Gastrocnemius medialis (tissue), 4 donors: Measurements from ENCODE around the gene SGTA. TPM values are rescaled to one million over a fixed set of nuclear protein-coding genes. Genes with fewer than 3 reads are reported as not detected.

Experiments used
- ATAC-seq, 2 donors: fragments of 150-250 bp; one replicate each; pipeline ENCODE4 v1.9.1; 2016
- DNase-seq, 2 donors: peaks; one replicate each; pipeline ENCODE4 v3.0.0-alpha.2; 2019
- H3K27ac ChIP-seq, 4 donors: fragments of 200-600 bp; sonication (generic); 1 replicate in 1 of 4; 2 replicates in 3 of 4; pipeline ENCODE4 v1.5.1; 2016 to 2018; ENCODE audit warnings: mild to moderate bottlenecking in 2 of 4, moderate library complexity in 1 of 4
- H3K27me3 ChIP-seq, 3 donors: fragments of 200-600 bp; sonication (generic) in 2 of 3; 1 replicate in 1 of 3; 2 replicates in 2 of 3; pipeline versions ENCODE4 v1.5.1 to v1.6.0; 2016 to 2019; ENCODE audit warnings: mild to moderate bottlenecking in 1 of 3, moderate library complexity in 1 of 3
- H3K36me3 ChIP-seq, 2 donors: fragments of 200-600 bp; sonication (generic) in 1 of 2; one replicate each; pipeline ENCODE4 v1.5.1; 2017 to 2018
- H3K4me1 ChIP-seq, 2 donors: fragments of 200-600 bp; sonication (generic) in 1 of 2; one replicate each; pipeline ENCODE4 v1.5.1; 2016 to 2017; ENCODE audit warnings: mild to moderate bottlenecking in 2 of 2
- H3K4me3 ChIP-seq, 4 donors: fragments of 200-600 bp; sonication (generic) in 3 of 4; 1 replicate in 1 of 4; 2 replicates in 3 of 4; pipeline ENCODE4 v1.5.1; 2016 to 2019; ENCODE audit warnings: mild to moderate bottlenecking in 2 of 4
- H3K9me3 ChIP-seq, 3 donors: fragments of 200-600 bp; sonication (generic) in 2 of 3; 1 replicate in 1 of 3; 2 replicates in 2 of 3; pipeline ENCODE4 v1.5.1; 2016 to 2019
- CTCF ChIP-seq, 5 experiments: fragments of 450-650 bp in 3 of 5; fragments of 200-600 bp in 2 of 5; sonication (generic) in 2 of 5; IDR thresholded peaks in 4 of 5; conservative IDR thresholded peaks in 1 of 5; 1 replicate in 4 of 5; 2 replicates in 1 of 5; pipeline ENCODE4 v1.5.1; 2016 to 2019; ENCODE audit warnings: antibody characterized with exemption in 5 of 5, mild to moderate bottlenecking in 3 of 5, moderate library complexity in 3 of 5
- POLR2A ChIP-seq, 2 donors: fragments of 450-650 bp; IDR thresholded peaks; one replicate each; pipeline ENCODE4 v1.6.1; 2017; ENCODE audit warnings: antibody characterized with exemption in 2 of 2, mild to moderate bottlenecking in 2 of 2, moderate library complexity in 2 of 2
- in situ Hi-C, 4 donors: fragments of 200-750 bp; cut with MboI; loops; one replicate each; pipeline versions ENCODE4 v1.15.0 to v1.8.0; 2017; ENCODE audit warnings: low sequenced_read_pairs in 4 of 4
- intact Hi-C: fragments of 100-400 bp; cut with DNase I; formaldehyde crosslinking; loops from one replicate; pipeline ENCODE4 v1.15.1; 2023; ENCODE audit warnings: low total_unique reads
- total RNA-seq, 4 donors: library from RNA; depleted of rRNA; stranded (reverse); fragments of >200 nt; gene quantifications; one replicate each; pipeline versions ENCODE4 v1.1.0 to v1.2.3, GENCODE V29; 2016

SGTA gene
- total RNA-seq, 4 donors from 2014 or later = 70.0 to 114 (median 91.2) TPM

- H3K4me3 ChIP-seq = no peak overlapping the region
- peaks cover 0 to 41% of the 10 kb centered on the region in 2 donors for H3K36me3 ChIP-seq
- H3K4me1 ChIP-seq = peaks cover under 1 to 1% of the 10 kb centered on the region in 2 donors
- no peak for ATAC-seq
- no peak for DNase-seq
- H3K27ac ChIP-seq = no peak overlapping the region
- TF ChIP-seq CTCF (IDR thresholded peaks at IDR 0.05 in 4 of 5, conservative IDR thresholded peaks at IDR 0.05 in 1 of 5) = no peak
- no peak for TF ChIP-seq POLR2A (IDR thresholded peaks at IDR 0.05)
- intact Hi-C loops = no loop called here
- in situ Hi-C loops = no loop called here
- no peaks in the 10 kb centered on the region for H3K27me3 ChIP-seq
- H3K9me3 ChIP-seq = no peaks in the 10 kb centered on the region
Measured at GRCh38 chr19:2791440-2791839, 8.4 kb upstream of the SGTA start.

DNA sequence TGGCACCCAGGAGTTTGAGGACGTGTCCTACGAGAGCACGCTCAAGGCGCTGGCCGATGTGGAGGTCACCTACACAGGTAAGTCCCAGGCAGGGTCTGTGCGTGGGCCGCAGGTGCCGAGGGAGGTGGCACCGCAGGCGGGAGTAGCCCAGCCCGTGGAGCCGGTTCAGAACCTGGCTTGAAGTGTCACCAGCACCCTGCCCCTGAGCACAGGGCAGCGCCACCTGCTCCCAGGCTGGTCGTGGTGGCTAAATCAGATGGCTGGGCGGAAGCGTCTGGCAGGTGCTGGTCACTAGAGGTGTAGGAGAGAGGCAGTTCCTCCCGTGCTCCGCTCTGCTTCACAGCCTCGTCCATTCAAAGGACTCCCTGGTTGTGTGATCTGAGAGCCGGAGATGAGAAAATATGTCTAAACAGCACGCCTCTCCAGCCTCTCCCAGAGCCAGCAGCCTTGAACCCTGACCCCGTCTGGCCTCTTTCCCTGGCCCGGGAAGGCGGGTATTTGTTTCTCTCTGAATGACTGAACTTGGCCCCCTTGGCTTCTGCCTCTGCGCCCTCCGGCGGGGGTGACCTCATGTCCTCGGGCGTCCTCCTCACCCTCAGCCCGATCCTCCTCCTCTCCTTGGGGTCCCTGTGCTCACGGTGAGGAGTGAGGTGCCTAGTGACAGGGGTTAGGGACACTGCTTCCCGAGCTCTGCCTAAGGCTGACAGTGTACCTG is 7.6 kb upstream of the SGTA start:
- H3K4me1 ChIP-seq = peaks cover 7 to 9% of the 10 kb centered on the region in 2 donors
- in situ Hi-C loops = no loop called here
- intact Hi-C loops = no loop called here
- peaks cover 0 to 37% of the 10 kb centered on the region in 2 donors for H3K36me3 ChIP-seq
- H3K4me3 ChIP-seq = no peak overlapping the region
- no peaks in the 10 kb centered on the region for H3K9me3 ChIP-seq
- TF ChIP-seq CTCF (IDR thresholded peaks at IDR 0.05 in 4 of 5, conservative IDR thresholded peaks at IDR 0.05 in 1 of 5) (no peak), POLR2A (IDR thresholded peaks at IDR 0.05) (no peak)
- DNase-seq (no peak), ATAC-seq (no peak)
- H3K27ac ChIP-seq = no peak overlapping the region
- H3K27me3 ChIP-seq = no peaks in the 10 kb centered on the region

- no peak for DNase-seq
- Histone ChIP-seq H3K27me3 (no peaks in the 10 kb centered on the region), H3K36me3 (peaks cover 0 to 31% of the 10 kb centered on the region in 2 donors), H3K9me3 (no peaks in the 10 kb centered on the region), H3K27ac (no peak overlapping the region), H3K4me1 (peaks cover 9 to 10% of the 10 kb centered on the region in 2 donors), H3K4me3 (no peak overlapping the region)
- intact Hi-C loops (no loop called here), in situ Hi-C loops (no loop called here)
- no peak for TF ChIP-seq POLR2A (IDR thresholded peaks at IDR 0.05)
- no peak for TF ChIP-seq CTCF (IDR thresholded peaks at IDR 0.05 in 4 of 5, conservative IDR thresholded peaks at IDR 0.05 in 1 of 5)
- no peak for ATAC-seq
Measured at GRCh38 chr19:2790194-2790556, 7.1 kb upstream of the SGTA start.

DNA sequence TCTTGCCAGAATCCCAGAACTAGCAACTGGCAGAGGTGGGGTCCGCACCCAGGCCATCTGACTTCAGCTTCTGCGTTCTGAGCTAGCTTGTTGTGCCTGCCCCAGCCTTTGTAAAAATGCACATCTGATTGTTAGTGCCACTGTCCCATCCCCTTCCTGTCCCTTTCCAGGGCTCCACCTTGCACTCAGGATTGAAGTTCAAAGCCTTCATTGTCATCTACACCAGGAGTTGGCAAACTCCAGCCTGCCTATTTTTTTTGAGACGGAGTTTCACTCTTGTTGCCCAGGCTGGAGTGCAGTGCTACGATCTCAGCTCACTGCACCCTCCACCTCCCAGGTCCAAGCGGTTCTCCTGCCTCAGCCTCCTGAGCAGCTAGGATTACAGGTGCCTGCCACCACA is 5.2 kb upstream of the SGTA start:
- TF ChIP-seq CTCF (IDR thresholded peaks at IDR 0.05 in 4 of 5, conservative IDR thresholded peaks at IDR 0.05 in 1 of 5) (no peak), POLR2A (IDR thresholded peaks at IDR 0.05) (no peak)
- H3K4me3 ChIP-seq = no peak overlapping the region
- no peak for DNase-seq
- H3K27ac ChIP-seq = no peak overlapping the region
- H3K36me3 ChIP-seq = peaks cover 0 to 19% of the 10 kb centered on the region in 2 donors
- no peaks in the 10 kb centered on the region for H3K27me3 ChIP-seq
- no peak for ATAC-seq
- intact Hi-C loops (no loop called here), in situ Hi-C loops (no loop called here)
- peaks cover 22 to 26% of the 10 kb centered on the region in 2 donors for H3K4me1 ChIP-seq
- H3K9me3 ChIP-seq = no peaks in the 10 kb centered on the region

- Histone ChIP-seq H3K27me3 (no peaks in the 10 kb centered on the region), H3K4me3 (no peak overlapping the region), H3K4me1 (peaks cover 25 to 30% of the 10 kb centered on the region in 2 donors), H3K36me3 (peaks cover 0 to 13% of the 10 kb centered on the region in 2 donors), H3K9me3 (no peaks in the 10 kb centered on the region), H3K27ac (no peak overlapping the region)
- in situ Hi-C loops (no loop called here), intact Hi-C loops (no loop called here)
- no peak for DNase-seq
- ATAC-seq = no peak
- no peak for TF ChIP-seq POLR2A (IDR thresholded peaks at IDR 0.05)
- no peak for TF ChIP-seq CTCF (IDR thresholded peaks at IDR 0.05 in 4 of 5, conservative IDR thresholded peaks at IDR 0.05 in 1 of 5)
Measured at GRCh38 chr19:2787115-2787514, 4.0 kb upstream of the SGTA start.
